Lung (tissue), 12 donors: ENCODE measurements around the gene CALHM6. TPM values are rescaled to one million over a fixed set of nuclear protein-coding genes. Genes with fewer than 3 reads are reported as not detected.

Experiments
- ATAC-seq: fragments of 200-7000 bp; cut with Tn5 transposase; one replicate; pipeline ENCODE4 v1.9.1; 2020; ENCODE audit warnings: moderate number of reproducible peaks; ENCODE audit not compliant: insufficient read depth, low FRiP score
- DNase-seq, 3 donors: peaks; one replicate each; pipeline ENCODE4 v3.0.0-alpha.2; 2013 to 2017
- H3K27ac ChIP-seq, 2 donors: one replicate each; pipeline ENCODE4 v1.5.1; 2013; ENCODE audit warnings: mild to moderate bottlenecking in 2 of 2, moderate library complexity in 2 of 2, control low read depth in 1 of 2, inconsistent platforms in 1 of 2, low read depth in 1 of 2, low read length in 1 of 2
- H3K27me3 ChIP-seq, 3 donors: one replicate each; pipeline ENCODE4 v1.5.1; 2013; ENCODE audit warnings: low read length in 2 of 3; ENCODE audit not compliant: control insufficient read depth in 3 of 3, insufficient read depth in 3 of 3
- H3K36me3 ChIP-seq, 4 donors: one replicate each; pipeline ENCODE4 v1.5.1; 2013; ENCODE audit warnings: low read length in 4 of 4, mild to moderate bottlenecking in 1 of 4, moderate library complexity in 1 of 4; ENCODE audit not compliant: control insufficient read depth in 4 of 4, insufficient read depth in 4 of 4
- H3K4me1 ChIP-seq, 5 donors: one replicate each; pipeline ENCODE4 v1.5.1; 2013; ENCODE audit warnings: low read length in 5 of 5, mild to moderate bottlenecking in 2 of 5, moderate library complexity in 1 of 5; ENCODE audit not compliant: control insufficient read depth in 5 of 5, insufficient read depth in 5 of 5
- H3K4me3 ChIP-seq: one replicate; pipeline ENCODE4 v1.5.1; 2013; ENCODE audit warnings: mild to moderate bottlenecking, control low read depth, moderate library complexity
- H3K9ac ChIP-seq, 2 donors: one replicate each; pipeline ENCODE4 v1.5.1; 2013; ENCODE audit warnings: low read length in 2 of 2, control low read depth in 1 of 2; ENCODE audit not compliant: insufficient read depth in 1 of 2
- H3K9me3 ChIP-seq, 4 donors: one replicate each; pipeline ENCODE4 v1.5.1; 2013; ENCODE audit warnings: low read length in 3 of 4, mild to moderate bottlenecking in 1 of 4, moderate library complexity in 1 of 4; ENCODE audit not compliant: control insufficient read depth in 4 of 4, insufficient read depth in 3 of 4
- WGBS, 2 donors: extraction: QIAGEN DNeasy Blood & Tissue Kit; methylation state at CpG; one replicate each; pipeline ENCODE4 v1.1.7; 2013; 5-methylcytosine and 5-hydroxymethylcytosine counted together
- polyA plus RNA-seq, 2 donors: library from polyadenylated mRNA; stranded (reverse); fragments of 200-250 nt; gene quantifications; one replicate each; pipeline ENCODE4 v1.2.1, GENCODE V29; 2013
- total RNA-seq, 2 donors: library from RNA; depleted of rRNA in 1 of 2; stranded (reverse); fragments of >200 nt in 1 of 2; gene quantifications; one replicate each; pipeline ENCODE4 v1.2.1, GENCODE V29; 2014 to 2021
- TF ChIP-seq, protein P1 (sequence below): IDR thresholded peaks from 2 replicates; pipeline ENCODE4 v1.5.1; 2012; ENCODE audit warnings: mild to moderate bottlenecking; ENCODE audit errors: control extremely low read depth, extremely low read depth
- donor health status: control.
- donor health status: control.
- donor health status: Bipolar disorder and iron deficiency.
- donor health status: healthy.
- donor health status: DM: yes; HTN: yes; CAD: no.

The CALHM6 gene
- total and polyA plus RNA-seq, 4 donors, result 2.1 to 20.8 (median 7.6) TPM

DNA sequence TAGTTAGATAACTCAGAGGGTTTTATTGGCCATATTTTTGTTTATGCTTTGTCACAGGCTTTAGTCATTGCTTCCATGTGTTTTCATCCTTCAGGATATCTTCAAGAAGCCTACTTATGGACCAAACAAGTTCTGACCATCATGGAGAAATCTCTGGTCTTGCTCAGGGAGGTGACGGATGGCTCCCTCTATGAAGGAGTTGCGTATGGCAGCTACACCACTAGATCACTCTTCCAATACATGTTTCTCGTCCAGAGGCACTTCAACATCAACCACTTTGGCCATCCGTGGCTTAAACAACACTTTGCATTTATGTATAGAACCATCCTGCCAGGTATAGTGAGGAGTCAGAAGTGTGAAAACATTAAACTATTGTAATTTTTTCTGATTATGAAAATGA is 30.3 kb upstream of the CALHM6 start:
- no peaks in the 10 kb centered on the region for H3K27me3 ChIP-seq
- no peak overlapping the region for H3K9ac ChIP-seq
- 91 to 92% methylated on average over 4 of the region's 4 CpGs for WGBS, 2 donors
- TF ChIP-seq, protein P1, sequence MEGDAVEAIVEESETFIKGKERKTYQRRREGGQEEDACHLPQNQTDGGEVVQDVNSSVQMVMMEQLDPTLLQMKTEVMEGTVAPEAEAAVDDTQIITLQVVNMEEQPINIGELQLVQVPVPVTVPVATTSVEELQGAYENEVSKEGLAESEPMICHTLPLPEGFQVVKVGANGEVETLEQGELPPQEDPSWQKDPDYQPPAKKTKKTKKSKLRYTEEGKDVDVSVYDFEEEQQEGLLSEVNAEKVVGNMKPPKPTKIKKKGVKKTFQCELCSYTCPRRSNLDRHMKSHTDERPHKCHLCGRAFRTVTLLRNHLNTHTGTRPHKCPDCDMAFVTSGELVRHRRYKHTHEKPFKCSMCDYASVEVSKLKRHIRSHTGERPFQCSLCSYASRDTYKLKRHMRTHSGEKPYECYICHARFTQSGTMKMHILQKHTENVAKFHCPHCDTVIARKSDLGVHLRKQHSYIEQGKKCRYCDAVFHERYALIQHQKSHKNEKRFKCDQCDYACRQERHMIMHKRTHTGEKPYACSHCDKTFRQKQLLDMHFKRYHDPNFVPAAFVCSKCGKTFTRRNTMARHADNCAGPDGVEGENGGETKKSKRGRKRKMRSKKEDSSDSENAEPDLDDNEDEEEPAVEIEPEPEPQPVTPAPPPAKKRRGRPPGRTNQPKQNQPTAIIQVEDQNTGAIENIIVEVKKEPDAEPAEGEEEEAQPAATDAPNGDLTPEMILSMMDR, result no peak
- peaks cover 0 to 3% (median 0%) of the 10 kb centered on the region in 5 donors for H3K4me1 ChIP-seq
- DNase-seq, result no peak
- H3K36me3 ChIP-seq, result peaks cover 0 to 15% (median 5%) of the 10 kb centered on the region in 4 donors
- H3K27ac ChIP-seq, result no peak overlapping the region
- H3K4me3 ChIP-seq, result no peak overlapping the region
- peaks cover 0 to 2% (median 0%) of the 10 kb centered on the region in 4 donors for H3K9me3 ChIP-seq
- no peak for ATAC-seq

DNA sequence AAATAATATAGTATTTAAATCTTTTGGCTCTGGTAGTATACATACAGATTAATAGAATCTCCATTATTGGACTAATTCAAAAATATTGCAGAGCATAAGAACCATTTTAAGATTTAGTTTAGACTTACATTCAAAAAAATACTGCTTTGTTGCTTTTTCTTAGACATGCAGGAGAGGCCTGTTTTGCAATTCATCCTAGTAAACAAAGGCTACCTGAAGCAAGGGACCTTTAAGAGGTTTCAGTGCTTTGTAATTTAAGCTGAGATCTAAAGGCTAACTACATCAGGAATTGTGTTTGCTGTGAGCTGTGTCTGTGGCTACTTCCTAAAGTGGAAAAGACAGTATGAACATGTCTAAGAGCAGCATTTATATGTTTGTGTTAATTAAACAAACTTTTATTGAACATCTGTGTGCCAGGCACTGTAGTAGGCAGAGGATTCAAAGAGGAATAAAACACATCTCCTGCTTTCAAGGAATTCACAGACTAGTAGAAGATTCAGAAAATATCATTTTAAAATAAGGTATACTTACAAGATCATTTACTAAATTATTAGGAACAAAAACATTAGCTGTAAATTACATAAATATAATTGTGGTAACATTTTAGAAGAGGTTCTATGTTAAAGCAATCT is 29.1 kb upstream of the CALHM6 start:
- ATAC-seq (no peak), DNase-seq (no peak)
- no peak overlapping the region for H3K4me3 ChIP-seq
- no peaks in the 10 kb centered on the region for H3K27me3 ChIP-seq
- H3K4me1 ChIP-seq, result peaks cover 0 to 3% (median 0%) of the 10 kb centered on the region in 5 donors
- peaks cover 0 to 2% (median 0%) of the 10 kb centered on the region in 4 donors for H3K9me3 ChIP-seq
- no peak overlapping the region for H3K9ac ChIP-seq
- H3K27ac ChIP-seq, result no peak overlapping the region
- peaks cover 0 to 22% (median 8%) of the 10 kb centered on the region in 4 donors for H3K36me3 ChIP-seq
- TF ChIP-seq, protein P1, result no peak

DNA sequence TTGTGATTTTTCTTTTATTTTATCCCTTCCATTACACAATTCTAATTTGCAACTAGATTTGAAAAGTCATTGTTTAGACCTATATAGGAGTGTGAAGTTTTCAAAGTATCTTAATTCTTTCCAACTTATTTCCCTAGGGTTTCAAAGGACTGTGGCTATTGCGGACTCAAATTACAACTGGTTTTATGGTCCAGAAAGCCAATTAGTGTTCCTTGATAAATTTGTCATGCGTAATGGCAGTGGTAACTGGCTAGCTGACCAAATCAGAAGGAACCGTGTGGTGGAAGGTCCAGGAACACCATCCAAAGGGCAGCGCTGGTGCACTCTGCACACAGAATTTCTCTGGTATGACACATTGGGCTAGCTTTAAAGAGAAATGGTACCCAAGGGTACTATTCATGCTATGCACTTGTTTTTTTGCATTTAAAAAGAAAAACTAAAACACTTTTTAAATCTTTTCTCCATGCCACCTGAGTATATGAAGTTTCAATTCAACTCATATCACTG is 27.9 kb upstream of the CALHM6 start:
- no peak for DNase-seq
- Histone ChIP-seq H3K4me3 (no peak overlapping the region), H3K27me3 (no peaks in the 10 kb centered on the region), H3K36me3 (peaks cover 0 to 18% (median 8%) of the 10 kb centered on the region in 4 donors), H3K9me3 (peaks cover 0 to 2% (median 0%) of the 10 kb centered on the region in 4 donors), H3K4me1 (peaks cover 0 to 3% (median 0%) of the 10 kb centered on the region in 5 donors), H3K9ac (no peak overlapping the region), H3K27ac (no peak overlapping the region)
- 97 to 98% methylated on average over 4 of the region's 4 CpGs for WGBS, 2 donors
- TF ChIP-seq, protein P1, result no peak
- ATAC-seq, result no peak
